ENCODE measurements around the gene NT5C3B.

Gene NT5C3B

GRCh38 chr17:41793784-41794539 is 42.1 kb downstream of the NT5C3B start:
- Histone ChIP-seq H3K27ac (ENCODE audit: extremely low read depth, low read depth, low read length) (peak overlapping the region; percentile 82), H3K4me1 (ENCODE audit: control insufficient read depth, insufficient read depth, low read length) (peaks cover 17% of the 10 kb centered on the region), H3K4me3 (ENCODE audit: low read depth, low read length) (no peak overlapping the region), H3K9me3 (ENCODE audit: control insufficient read depth, insufficient read depth, low read depth, low read length) (no peaks in the 10 kb centered on the region), H3K36me3 (ENCODE audit: control insufficient read depth in 2 of 2, insufficient read depth in 1 of 2, low read length in 2 of 2) (no peaks in the 10 kb centered on the region)
- POLR2A ChIA-PET, result interaction anchor here (1.0 to 5.0 kb wide), 6 partner anchors 9 to 137 kb away, joined by 3 to 38 read pairs (median 5); partner anchors contain the start of genes HAP1, JUP and ODAD4
- CTCF ChIA-PET, result interaction anchor here (0.6 to 10.6 kb wide), 5 partner anchors 8 to 71 kb away, joined by 3 to 108 read pairs (median 5); partner anchors contain the start of genes JUP, KLHL11 and P3H4
- no peak for TF ChIP-seq ZNF621 (tag by site-specific recombination; IDR thresholded peaks at IDR 0.05)
- TF ChIP-seq PRDM6 (tag by site-specific recombination; IDR thresholded peaks at IDR 0.05), result peak; percentile 85
- no peak for TF ChIP-seq ZNF155 (tag by site-specific recombination; IDR thresholded peaks at IDR 0.05)
- peak; percentile 73 for TF ChIP-seq ZNF629 (tag by site-specific recombination; IDR thresholded peaks at IDR 0.05)
- no peak; the same call in 1 of the 2 replicates for TF ChIP-seq KLF1 (tag by site-specific recombination; IDR thresholded peaks at IDR 0.05)
- no peak for TF ChIP-seq ZBTB49 (tag by site-specific recombination; IDR thresholded peaks at IDR 0.05; ENCODE audit: low read depth)
- no peak for TF ChIP-seq ZNF692 (tag by site-specific recombination; IDR thresholded peaks at IDR 0.05)
- no peak for TF ChIP-seq ELK4 (IDR thresholded peaks at IDR 0.05; ENCODE audit: borderline replicate concordance, low read depth, low read length)
- TF ChIP-seq ZNF449 (tag by site-specific recombination; IDR thresholded peaks at IDR 0.05), result no peak
- no peak for TF ChIP-seq OVOL3 (tag by site-specific recombination; IDR thresholded peaks at IDR 0.05)
- no peak for TF ChIP-seq ZNF76 (tag by site-specific recombination; IDR thresholded peaks at IDR 0.05; ENCODE audit: borderline replicate concordance, low read depth)
- no peak for TF ChIP-seq ZNF354C (tag by site-specific recombination; IDR thresholded peaks at IDR 0.05; ENCODE audit: borderline replicate concordance, low read depth)
- no peak for TF ChIP-seq SALL2 (tag by site-specific recombination; IDR thresholded peaks at IDR 0.05; ENCODE audit: borderline replicate concordance)
- TF ChIP-seq KLF7 (tag by site-specific recombination; IDR thresholded peaks at IDR 0.05; ENCODE audit: borderline replicate concordance), result 0 out of 2 replicates have a peak, but pooled peaks have one; percentile 67
- no peak for TF ChIP-seq ZSCAN23 (tag by site-specific recombination; IDR thresholded peaks at IDR 0.05)
- no peak for TF ChIP-seq ZNF514 (tag by site-specific recombination; IDR thresholded peaks at IDR 0.05)
- no peak for TF ChIP-seq HOXA7 (CRISPR knock-in tag; IDR thresholded peaks at IDR 0.05; ENCODE audit: borderline replicate concordance)
- peak; percentile 62; the same call in 1 of the 2 replicates for TF ChIP-seq TCF7L2 (IDR thresholded peaks at IDR 0.05; ENCODE audit: borderline replicate concordance, low read depth, low read length)
- TF ChIP-seq ZNF596 (tag by site-specific recombination; IDR thresholded peaks at IDR 0.05), result no peak
- TF ChIP-seq ZNF423 (tag by site-specific recombination; IDR thresholded peaks at IDR 0.05), result no peak
- no peak for TF ChIP-seq ZNF350 (tag by site-specific recombination; IDR thresholded peaks at IDR 0.05)
- no peak for TF ChIP-seq ZNF426 (tag by site-specific recombination; IDR thresholded peaks at IDR 0.05)
- TF ChIP-seq ZBTB11 (tag by site-specific recombination; conservative IDR thresholded peaks at IDR 0.05; ENCODE audit: low read depth), result no peak
- no peak for TF ChIP-seq YY2 (tag by site-specific recombination; IDR thresholded peaks at IDR 0.05)
- peak; percentile 69 for TF ChIP-seq KLF10 (tag by site-specific recombination; IDR thresholded peaks at IDR 0.05)
